Lung (tissue), 12 donors: ENCODE results near the gene PCSK5. TPM values are rescaled to one million over a fixed set of nuclear protein-coding genes. Genes with fewer than 3 reads are reported as not detected.

ENCODE experiments used
- ATAC-seq: fragments of 200-7000 bp; cut with Tn5 transposase; one replicate; pipeline ENCODE4 v1.9.1; 2020; ENCODE audit warnings: moderate number of reproducible peaks; ENCODE audit not compliant: insufficient read depth, low FRiP score
- DNase-seq, 3 donors: peaks; one replicate each; pipeline ENCODE4 v3.0.0-alpha.2; 2013 to 2017
- H3K27ac ChIP-seq, 2 donors: one replicate each; pipeline ENCODE4 v1.5.1; 2013; ENCODE audit warnings: mild to moderate bottlenecking in 2 of 2, moderate library complexity in 2 of 2, control low read depth in 1 of 2, inconsistent platforms in 1 of 2, low read depth in 1 of 2, low read length in 1 of 2
- H3K27me3 ChIP-seq, 3 donors: one replicate each; pipeline ENCODE4 v1.5.1; 2013; ENCODE audit warnings: low read length in 2 of 3; ENCODE audit not compliant: control insufficient read depth in 3 of 3, insufficient read depth in 3 of 3
- H3K36me3 ChIP-seq, 4 donors: one replicate each; pipeline ENCODE4 v1.5.1; 2013; ENCODE audit warnings: low read length in 4 of 4, mild to moderate bottlenecking in 1 of 4, moderate library complexity in 1 of 4; ENCODE audit not compliant: control insufficient read depth in 4 of 4, insufficient read depth in 4 of 4
- H3K4me1 ChIP-seq, 5 donors: one replicate each; pipeline ENCODE4 v1.5.1; 2013; ENCODE audit warnings: low read length in 5 of 5, mild to moderate bottlenecking in 2 of 5, moderate library complexity in 1 of 5; ENCODE audit not compliant: control insufficient read depth in 5 of 5, insufficient read depth in 5 of 5
- H3K4me3 ChIP-seq: one replicate; pipeline ENCODE4 v1.5.1; 2013; ENCODE audit warnings: mild to moderate bottlenecking, control low read depth, moderate library complexity
- H3K9ac ChIP-seq, 2 donors: one replicate each; pipeline ENCODE4 v1.5.1; 2013; ENCODE audit warnings: low read length in 2 of 2, control low read depth in 1 of 2; ENCODE audit not compliant: insufficient read depth in 1 of 2
- H3K9me3 ChIP-seq, 4 donors: one replicate each; pipeline ENCODE4 v1.5.1; 2013; ENCODE audit warnings: low read length in 3 of 4, mild to moderate bottlenecking in 1 of 4, moderate library complexity in 1 of 4; ENCODE audit not compliant: control insufficient read depth in 4 of 4, insufficient read depth in 3 of 4
- CTCF ChIP-seq: IDR thresholded peaks from 2 replicates; pipeline ENCODE4 v1.5.1; 2012; ENCODE audit warnings: mild to moderate bottlenecking; ENCODE audit errors: control extremely low read depth, extremely low read depth
- WGBS, 2 donors: extraction: QIAGEN DNeasy Blood & Tissue Kit; methylation state at CpG; one replicate each; pipeline ENCODE4 v1.1.7; 2013; 5-methylcytosine and 5-hydroxymethylcytosine counted together
- polyA plus RNA-seq, 2 donors: library from polyadenylated mRNA; stranded (reverse); fragments of 200-250 nt; gene quantifications; one replicate each; pipeline ENCODE4 v1.2.1, GENCODE V29; 2013
- total RNA-seq, 2 donors: library from RNA; depleted of rRNA in 1 of 2; stranded (reverse); fragments of >200 nt in 1 of 2; gene quantifications; one replicate each; pipeline ENCODE4 v1.2.1, GENCODE V29; 2014 to 2021
- donor health status: control.
- donor health status: control.
- donor health status: Bipolar disorder and iron deficiency.
- donor health status: healthy.
- donor health status: DM: yes; HTN: yes; CAD: no.

Gene PCSK5
- total and polyA plus RNA-seq, 4 donors, result 1.9 to 28.2 (median 13.6) TPM

GRCh38 chr9:76001459-76001858 lies 111.0 kb downstream of the PCSK5 start:
- no peak overlapping the region for H3K4me3 ChIP-seq
- WGBS, 2 donors, result 76 to 86% methylated on average over 2 of the region's 2 CpGs

GRCh38 chr9:76003041-76003440 lies 112.6 kb downstream of the PCSK5 start:
- Histone ChIP-seq H3K4me1 (no peaks in the 10 kb centered on the region), H3K4me3 (no peak overlapping the region), H3K27ac (no peak overlapping the region), H3K36me3 (no peaks in the 10 kb centered on the region), H3K9ac (no peak overlapping the region), H3K9me3 (no peaks in the 10 kb centered on the region), H3K27me3 (no peaks in the 10 kb centered on the region)
- no peak for TF ChIP-seq CTCF
- WGBS, 2 donors, result 81 to 84% methylated on average over 5 of the region's 5 CpGs
- DNase-seq (no peak), ATAC-seq (no peak)

More at GRCh38 chr9:76001459-76001858, 111.0 kb downstream of the PCSK5 start:
- Histone ChIP-seq H3K36me3 (no peaks in the 10 kb centered on the region), H3K9ac (no peak overlapping the region), H3K9me3 (no peaks in the 10 kb centered on the region), H3K4me1 (no peaks in the 10 kb centered on the region), H3K27ac (no peak overlapping the region), H3K27me3 (no peaks in the 10 kb centered on the region)
- no peak for ATAC-seq
- no peak for DNase-seq
- TF ChIP-seq CTCF, result no peak

- DNase-seq (no peak), ATAC-seq (no peak)
- 90 to 94% methylated on average over 1 of the region's 1 CpG for WGBS, 2 donors
- Histone ChIP-seq H3K9ac (no peak overlapping the region), H3K36me3 (no peaks in the 10 kb centered on the region), H3K4me1 (no peaks in the 10 kb centered on the region), H3K4me3 (no peak overlapping the region), H3K27ac (no peak overlapping the region), H3K9me3 (no peaks in the 10 kb centered on the region), H3K27me3 (no peaks in the 10 kb centered on the region)
- TF ChIP-seq CTCF, result no peak
Measured at GRCh38 chr9:76004526-76004925, 114.1 kb downstream of the PCSK5 start.

- DNase-seq, result no peak
- WGBS, 2 donors, result 65 to 76% methylated on average over 3 of the region's 3 CpGs
- H3K36me3 ChIP-seq, result no peaks in the 10 kb centered on the region
- H3K9ac ChIP-seq, result no peak overlapping the region
- TF ChIP-seq CTCF, result no peak
- no peaks in the 10 kb centered on the region for H3K4me1 ChIP-seq
- H3K4me3 ChIP-seq, result no peak overlapping the region
- no peaks in the 10 kb centered on the region for H3K27me3 ChIP-seq
- no peak for ATAC-seq
- no peak overlapping the region for H3K27ac ChIP-seq
- no peaks in the 10 kb centered on the region for H3K9me3 ChIP-seq
Measured at GRCh38 chr9:76007935-76008334, 117.5 kb downstream of the PCSK5 start.
